CD4-positive, alpha-beta T cell treated with Interleukin-15 for 4 hours (primary cell): Measurements from ENCODE around the gene NEGR1.

Source experiments
- DNase-seq: peaks from one replicate; pipeline ENCODE4 v3.0.0-alpha.2; 2020; ENCODE audit warnings: low spot score

The NEGR1 gene

DNA sequence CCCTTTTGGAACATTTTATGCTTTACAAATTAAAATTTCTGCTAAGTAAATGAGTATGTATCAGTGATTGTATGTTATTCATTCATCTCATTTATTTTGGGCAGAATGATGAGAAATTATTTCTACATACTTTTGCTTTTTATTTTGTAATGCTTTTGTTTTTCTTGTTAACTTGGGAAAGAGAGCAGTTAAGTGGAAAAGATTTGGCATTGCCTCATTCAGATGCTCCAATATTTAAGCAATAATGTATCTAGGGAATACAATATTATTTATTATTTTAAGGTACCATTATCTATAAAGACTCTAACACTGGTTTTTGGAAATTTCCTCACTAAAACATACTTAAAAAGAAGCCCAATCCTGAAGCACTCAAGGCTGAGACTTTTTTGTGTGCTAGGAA is 431.8 kb downstream of the NEGR1 start:
- no peak for DNase-seq

DNA sequence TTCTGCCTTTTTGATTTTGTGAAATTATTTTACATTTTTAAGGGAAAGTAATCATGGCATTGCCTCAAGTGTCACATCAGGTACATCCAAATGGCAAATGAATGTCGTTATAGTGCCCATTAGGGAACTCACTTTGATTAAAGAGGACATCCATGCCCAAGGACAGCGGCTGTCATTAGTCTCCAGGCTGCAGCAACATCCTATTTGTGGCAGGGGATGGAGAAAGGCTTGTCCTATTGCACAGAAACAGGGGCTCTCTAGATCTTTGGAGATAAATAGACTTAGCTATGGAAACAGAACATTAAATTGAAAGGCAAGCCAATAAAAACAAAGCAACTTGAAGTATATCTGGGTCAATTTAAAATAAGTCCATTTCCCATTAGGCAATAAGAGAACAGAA is 439.3 kb downstream of the NEGR1 start:
- DNase-seq = no peak

DNA sequence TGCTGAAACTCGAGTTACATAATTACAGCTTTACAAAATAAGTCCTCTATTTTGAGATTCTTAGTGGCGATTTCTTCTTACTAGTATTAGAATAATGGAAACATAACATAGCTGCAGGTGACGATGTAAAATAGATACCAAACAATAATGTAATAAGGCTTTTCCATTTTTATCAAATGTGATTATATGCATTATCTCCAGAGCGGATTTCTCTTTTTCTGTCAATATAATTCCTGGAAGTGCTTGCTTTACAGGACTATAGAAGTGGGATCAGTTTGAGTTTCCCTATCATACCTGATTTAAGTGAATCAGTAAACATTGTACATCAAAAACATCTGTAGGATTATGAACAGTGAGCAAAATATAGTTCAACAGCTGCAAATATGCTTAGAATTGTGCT is 442.5 kb downstream of the NEGR1 start:
- no peak for DNase-seq

DNA sequence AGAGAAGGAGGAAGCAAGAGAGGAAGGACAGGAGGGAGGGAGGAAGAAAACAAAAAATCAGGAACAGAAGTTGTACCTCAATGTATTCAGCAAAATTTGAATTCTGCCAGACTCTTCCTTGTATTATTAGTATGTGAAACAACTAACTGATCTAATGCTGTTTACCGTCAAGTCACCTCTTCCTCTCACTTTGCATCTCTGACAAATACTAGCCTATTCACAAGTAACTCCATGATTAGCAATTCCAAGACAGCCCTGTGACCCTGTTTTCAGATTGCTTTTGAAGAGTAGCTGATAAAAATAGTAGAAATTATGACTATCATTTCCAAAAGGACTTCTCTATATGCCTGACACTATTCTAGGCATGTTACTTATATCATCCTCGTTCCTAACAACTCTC is 445.4 kb downstream of the NEGR1 start:
- DNase-seq = no peak

DNA sequence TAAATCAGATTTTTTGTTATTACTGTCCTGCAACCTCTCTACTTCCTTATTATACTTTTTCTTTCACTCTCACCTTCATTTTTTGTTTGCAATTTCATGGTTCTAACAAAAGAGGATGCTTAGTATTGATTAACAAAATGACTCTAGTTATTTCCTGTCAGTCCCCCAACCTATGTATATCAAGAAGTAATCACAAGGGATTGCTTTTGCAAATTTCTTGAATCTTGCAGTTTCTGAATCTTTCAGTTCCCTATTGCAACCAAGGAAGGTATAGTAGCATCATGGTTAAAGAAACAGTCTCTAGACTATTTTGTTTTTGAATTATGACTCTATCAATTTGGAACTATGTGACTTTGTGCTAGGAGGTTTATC is 446.9 kb downstream of the NEGR1 start:
- no peak for DNase-seq

DNA sequence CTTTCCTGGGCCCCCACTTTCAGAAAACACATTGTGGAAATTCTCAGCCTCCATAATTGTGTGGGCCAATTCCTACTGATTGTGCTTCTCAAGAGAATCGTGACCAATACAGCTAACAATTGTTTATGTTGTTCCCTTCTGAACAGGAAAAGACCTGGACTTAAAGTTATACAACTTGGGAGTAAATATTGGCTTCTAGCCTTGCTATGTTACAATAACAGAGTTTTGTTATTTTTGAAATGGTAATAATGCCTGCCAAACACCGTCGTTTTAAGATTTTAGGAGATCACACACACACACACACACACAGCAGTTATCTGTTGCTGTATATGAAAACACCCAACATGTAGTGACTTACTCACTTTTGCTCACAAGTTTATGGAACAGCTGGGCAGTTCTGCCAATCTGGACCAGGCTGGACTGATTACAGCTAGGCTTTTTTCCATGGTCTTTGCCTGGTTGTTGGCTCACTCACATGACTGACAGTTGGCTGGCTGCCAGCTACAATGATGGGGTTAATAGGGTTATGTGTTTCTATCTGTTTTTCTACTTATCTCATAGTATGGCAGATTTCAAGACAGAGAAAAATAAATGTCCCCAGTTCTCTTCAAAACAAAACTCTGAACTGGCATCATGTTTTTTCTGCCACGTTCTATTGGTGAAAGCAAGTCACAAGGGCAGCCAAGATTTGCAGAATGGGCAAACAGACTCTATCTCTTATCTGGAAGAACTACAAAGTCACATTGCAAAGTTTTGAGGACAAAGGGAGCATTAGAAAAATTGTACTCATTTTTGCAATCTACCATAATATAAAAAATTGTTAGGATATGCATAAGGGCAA is 447.5 kb downstream of the NEGR1 start:
- no peak for DNase-seq

DNA sequence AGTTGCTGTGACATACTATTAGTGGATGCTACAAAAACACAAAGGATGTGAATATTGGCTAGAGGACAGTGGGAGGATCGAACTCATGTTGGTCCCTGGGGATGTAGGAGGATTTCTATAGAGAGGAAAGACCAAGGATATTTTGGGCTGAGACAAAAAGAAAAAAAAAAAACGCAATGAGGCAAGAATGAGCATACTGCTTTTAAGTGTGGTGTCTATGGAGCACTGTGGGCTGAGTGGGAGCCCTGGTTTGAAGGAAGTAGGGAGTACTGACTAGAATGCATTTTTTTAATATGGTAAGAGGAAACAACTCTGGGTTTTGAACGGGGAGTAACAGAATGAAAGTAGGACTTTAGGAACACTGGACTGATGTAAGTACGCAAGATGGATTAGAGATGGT is 450.7 kb downstream of the NEGR1 start:
- DNase-seq = no peak

DNA sequence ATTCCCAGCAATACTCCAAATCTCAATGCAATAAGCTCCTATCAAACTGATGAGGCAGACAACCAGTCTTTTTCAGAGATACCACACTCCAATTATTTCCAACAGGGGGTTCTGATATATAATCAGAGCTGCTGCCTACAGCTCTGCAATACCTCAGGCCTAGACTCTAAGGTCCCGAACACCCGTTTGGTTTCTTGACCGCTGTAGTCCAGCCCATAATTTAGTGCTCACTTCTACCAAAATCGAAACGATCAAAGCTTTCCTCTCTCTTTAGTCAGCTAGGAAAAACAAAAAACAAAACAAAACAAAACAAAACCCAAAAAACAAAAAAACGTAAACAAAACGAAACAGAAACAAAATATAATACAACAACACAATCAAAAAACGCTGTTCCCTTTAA is 453.0 kb downstream of the NEGR1 start:
- DNase-seq = no peak

DNA sequence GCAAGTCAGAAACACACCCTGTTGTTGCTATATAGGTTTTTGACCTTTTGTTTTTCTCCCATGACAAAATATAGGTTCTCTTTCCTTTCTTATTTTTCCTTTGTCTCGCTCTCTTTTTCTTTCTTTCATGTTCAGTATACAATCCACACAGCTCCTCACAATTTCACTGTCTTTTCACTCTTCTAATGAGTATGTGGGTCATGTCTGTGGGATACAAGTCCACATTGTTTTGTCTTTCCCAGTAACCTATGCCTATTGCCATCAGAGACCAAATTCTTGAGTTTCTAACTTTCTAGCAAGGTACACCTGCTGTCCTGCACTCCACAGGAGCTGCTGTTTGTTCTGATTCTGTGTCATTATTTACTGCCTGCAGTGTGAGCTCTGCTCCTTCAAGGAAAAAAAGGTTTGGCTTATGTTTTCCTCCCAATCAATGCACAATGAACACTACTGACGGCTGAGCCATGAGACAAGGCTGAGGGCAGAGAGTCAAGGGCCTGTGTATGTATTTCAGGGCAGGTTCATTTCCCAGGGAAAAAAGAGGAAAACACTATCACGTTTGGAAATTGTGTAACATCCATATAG is 453.8 kb downstream of the NEGR1 start:
- DNase-seq = no peak

DNA sequence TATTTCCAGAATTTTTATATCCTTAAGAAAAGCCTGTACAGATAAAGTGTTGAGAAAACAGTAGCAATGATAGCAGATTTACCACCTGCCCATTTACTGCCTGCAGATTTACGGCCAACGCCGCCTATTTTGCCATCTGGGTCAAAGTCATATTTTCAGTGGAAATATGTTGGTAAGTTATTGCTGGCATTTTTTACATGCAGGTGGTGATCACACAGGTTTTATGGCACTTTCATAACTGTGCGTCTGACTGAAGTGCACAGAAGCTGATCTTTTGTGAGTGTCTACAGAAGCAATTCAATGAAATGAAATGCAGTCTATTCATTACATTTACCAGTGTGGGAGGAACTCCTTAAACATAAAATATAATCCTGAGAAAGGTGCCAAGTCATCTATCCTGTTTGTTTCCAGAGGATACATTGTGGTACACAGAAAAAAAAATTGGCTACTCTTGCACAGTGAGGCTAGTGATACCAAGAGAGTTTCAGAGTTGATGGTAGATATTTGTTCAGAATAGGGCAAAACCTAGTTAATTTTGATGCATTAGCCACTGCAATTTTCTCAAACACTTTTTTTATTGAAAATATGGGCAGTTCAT is 458.5 kb downstream of the NEGR1 start:
- DNase-seq = no peak

DNA sequence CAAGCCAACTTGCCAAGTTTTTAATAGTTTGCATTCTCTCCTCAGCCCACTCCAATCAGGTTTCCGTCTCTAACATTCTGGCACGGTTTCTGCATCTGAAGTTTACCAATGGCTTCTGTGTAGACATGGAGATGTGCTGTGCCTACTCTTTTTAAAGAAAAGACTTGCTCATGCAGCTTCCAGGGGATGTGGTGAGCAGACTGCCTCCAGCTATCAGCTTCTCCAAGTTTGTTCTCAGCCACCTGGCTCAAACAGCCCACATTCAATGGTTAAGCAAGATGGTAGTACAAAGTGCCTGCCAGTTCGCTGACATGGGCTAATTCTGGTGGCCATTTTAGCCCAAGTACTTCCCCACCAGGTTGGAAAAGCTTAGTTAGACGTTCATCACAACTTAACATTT is 465.3 kb downstream of the NEGR1 start:
- no peak for DNase-seq

DNA sequence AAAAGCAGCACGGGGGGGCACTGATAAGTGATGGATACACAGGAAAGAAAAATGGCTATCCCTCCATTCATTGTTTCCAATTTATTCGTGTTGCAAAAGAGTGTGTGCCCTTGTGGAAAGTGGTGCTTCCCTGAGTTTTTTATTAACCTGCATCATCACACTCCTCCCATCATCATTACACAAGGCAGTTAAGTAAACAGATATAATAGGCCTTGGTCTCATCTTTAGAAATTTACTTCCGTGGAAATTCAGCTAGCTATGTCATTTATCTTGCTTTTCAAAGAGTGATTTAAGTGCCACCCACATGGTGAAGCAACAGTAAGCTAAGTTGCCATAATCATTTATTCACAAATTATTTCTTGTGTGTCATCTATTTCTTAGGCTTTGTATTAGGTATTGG is 473.3 kb downstream of the NEGR1 start:
- DNase-seq = no peak

DNA sequence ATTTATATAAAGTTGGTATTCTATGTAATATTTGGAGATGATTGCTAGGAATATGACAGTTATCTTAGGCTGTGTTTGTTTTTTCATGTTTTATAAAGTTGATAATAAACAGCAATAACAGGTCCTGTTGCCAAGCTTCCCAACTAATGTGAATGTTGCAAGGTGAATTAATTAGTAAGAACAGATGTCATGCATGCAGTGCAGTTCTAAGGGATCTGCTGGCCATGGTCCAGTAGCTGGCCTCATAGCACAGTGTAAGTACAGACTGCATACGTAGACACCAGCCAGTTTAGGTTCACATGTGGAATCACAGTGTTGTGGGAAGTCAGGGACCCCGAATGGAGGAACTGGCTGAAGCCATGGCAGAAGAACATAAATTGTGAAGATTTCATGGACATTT is 478.2 kb downstream of the NEGR1 start:
- no peak for DNase-seq

DNA sequence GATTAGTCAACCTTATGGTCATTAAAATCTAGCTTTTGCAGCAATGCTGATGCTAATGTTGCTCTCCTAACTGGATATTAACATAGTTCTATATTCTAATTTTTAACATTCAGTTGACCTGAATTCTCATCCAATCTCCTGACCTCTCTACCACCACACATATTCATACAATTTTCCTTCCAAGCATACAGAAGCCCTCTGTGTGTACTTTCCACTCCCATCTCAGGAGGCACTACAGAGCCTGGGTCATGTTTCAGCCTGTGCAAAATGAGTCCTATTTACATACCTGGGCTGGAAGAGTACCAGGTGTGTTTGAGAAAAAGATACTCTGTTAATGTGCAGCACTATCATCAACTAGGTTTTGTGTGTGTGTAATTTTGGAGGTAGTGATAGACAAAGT is 486.3 kb downstream of the NEGR1 start:
- DNase-seq = no peak

DNA sequence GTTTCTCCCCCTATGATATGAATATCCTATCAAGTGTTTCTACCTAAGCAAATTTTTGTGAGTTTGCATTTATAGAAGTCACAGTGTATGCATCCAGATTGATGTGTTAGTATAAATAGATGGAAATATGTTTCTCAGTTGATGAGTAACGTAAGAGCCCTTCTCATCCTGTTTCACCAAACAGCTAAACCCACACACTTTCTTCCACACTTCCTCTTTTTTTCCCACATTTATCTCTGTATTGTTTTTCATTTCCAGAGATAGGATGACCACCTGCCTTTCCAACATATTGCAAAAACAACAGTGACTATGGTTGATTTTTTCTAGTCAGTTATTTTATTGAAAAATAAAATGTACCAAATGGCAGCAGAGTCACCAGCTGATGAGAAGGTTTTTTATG is 490.1 kb downstream of the NEGR1 start:
- no peak for DNase-seq

DNA sequence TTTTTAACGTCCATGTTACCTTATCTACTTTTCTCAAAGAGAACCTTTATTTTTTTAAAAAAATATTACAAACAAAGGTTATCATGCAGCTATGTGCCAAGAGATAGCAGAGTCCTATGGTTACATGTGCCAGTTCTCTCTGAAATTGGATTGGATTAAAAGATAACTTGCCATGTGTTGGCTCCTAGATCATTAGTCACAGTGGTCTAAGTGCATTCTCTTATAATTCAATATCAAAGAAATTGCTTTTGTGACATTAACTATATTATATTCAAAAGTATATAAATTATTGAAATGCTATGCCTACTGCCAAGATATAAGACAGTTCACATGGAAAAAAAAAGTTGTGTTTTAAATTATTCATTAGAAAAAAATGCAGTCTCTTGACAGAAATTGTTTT is 494.2 kb downstream of the NEGR1 start:
- DNase-seq = no peak

DNA sequence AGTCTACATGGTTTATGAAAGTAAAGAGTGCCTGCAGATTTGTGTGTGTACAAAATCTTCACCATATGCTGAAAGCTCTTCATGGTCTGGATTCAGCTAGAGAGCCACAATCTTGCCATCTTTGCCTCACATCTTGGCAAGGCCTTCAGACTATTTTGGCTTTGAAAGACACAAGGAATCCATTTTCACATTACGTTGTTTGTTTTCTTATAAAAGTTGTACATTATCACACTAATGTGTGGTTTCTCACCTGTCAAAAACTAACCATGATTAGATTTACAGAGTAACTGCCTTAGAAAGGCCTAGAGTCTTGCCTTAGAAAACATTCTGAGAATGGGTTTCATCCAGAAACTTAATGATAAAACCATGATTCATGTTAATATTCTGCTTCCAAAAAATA is 494.6 kb downstream of the NEGR1 start:
- DNase-seq = no peak

DNA sequence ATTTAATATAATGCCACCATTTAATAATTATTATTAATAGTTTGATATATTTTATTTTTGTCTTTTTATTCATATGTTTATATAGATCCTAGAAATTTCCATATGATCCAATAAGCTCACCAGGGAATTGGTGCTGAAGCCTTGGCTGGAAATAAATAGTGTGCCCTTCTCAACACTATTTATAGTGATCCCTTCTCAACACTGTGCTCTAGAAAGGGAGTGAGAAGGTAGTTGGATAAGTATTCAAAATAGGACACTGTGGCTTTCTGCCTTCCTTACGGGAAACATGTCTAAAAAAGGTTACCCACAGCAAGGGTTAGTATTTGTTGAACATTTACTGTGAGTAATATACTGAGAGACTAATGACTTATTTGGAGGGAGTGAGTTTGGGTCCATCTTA is 496.1 kb downstream of the NEGR1 start:
- no peak for DNase-seq

DNA sequence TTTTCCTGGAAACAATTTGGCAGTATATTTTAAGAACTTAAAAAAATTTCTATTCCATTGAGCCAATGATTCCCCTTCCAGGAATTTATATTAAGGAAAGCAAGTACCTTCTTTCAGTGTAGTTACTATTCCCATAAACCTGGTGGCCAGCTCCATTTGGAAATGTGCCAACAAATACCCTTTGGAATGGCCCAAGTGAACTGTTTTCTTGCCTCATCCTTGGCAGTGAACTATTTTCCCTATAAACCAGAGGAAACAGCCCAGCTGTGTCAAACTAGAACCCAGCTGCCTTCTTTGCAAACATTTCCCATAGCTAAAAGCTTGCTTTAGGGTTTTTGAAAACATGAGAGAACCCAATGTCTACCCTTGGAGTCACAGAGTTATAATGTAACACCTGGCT is 496.9 kb downstream of the NEGR1 start:
- DNase-seq = no peak

DNA sequence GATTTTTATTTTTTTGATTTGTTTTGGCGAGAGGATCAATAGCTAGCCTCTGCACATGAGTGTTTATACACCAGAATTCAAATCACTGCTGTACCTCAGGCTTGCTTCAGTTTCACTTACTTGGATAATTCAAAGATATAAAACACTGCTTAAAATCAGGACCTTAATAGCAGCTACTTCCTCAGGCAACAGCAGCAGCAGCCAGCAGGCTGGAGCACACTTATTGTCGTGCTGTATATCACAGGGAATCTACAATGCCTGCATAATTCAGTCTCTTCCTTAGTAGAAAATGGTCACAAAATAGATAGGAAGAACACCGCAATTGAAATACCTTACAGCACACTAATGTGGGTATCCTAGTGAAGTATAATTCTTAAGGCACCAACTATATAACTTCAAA is 497.3 kb downstream of the NEGR1 start:
- no peak for DNase-seq

DNA sequence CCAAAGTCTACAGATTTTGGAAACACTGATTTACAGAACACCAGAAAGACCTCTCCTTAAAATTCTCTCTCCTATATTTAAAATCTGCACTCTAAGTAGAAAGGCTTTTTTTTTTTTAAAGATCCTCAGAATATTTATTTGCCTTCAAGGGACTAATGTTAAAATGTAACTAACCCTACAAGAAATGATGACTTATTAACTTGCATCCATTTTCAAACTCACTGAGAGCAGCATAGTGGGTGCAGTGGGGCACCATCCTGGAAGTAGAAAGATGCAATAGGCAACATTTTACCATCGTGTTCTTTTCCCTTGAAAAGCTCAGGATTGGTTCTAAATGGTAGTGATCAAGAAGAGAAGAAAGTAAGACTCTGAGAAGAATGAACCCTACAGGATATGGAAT is 498.1 kb downstream of the NEGR1 start:
- no peak for DNase-seq

DNA sequence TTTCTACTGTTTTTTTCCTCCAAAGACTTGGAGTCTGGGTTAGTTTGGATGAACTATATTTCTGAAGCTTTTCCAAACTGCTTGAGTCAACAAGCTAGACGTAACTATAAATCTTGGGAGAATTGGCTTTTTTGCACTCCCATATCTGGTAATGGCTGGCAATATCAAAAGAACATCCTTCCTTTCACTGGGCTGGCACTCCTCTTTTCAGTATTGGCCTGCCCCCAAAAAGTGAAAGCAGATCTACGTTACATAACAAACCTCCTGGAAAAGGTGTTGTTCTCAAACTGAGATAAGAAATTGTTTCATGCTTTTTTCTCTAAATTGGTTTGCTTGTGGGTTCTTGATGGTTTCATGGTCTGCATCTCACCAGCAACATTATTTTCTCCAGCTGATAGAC is 499.3 kb downstream of the NEGR1 start:
- no peak for DNase-seq

DNA sequence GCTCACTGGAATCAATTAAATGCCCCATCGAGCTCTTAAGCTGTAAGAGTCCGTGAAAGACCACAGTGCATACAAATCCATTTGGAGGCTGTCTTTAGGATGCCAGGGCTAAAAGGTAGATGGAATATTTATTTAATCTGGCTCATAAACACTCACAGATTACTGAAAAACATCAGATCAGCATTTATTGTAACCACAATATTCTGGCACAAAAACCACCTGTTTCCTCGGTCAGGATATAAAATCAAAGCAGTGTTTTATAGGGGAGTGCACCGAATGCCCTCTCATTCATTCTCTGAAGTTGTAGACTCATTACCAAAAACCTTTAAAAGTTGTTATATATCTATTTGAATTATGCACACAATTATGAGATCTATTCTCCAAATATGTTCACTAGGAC is 500.9 kb downstream of the NEGR1 start:
- no peak for DNase-seq

DNA sequence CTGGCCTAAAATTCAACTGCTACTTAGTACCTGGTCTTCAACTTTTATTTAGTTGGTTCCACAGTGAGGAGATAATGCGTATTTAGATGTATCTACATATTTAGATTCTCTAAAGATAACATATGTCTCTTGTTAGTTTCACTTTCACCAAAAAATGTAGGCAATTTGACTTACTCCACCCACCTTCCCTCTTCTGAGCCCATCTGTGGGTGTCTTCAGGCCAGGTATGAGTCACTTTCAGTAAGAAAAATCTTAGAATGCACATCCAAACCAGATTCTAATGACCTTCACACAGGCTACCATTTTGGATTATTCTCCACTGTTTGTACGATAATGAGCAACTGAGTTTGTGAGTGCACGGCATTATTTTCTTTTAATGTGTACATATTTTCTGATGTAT is 501.7 kb downstream of the NEGR1 start:
- no peak for DNase-seq
